GM10248 (cell line): ENCODE results near the gene NXPE3.

ENCODE experiments used
- CTCF ChIA-PET: fragments of 300-600 bp; sonication (Branson Sonifier 250); formaldehyde crosslinking; extraction: SDS; loops from one replicate; lab custom pipeline; 2021; ENCODE audit warnings: antibody characterized with exemption; lab: Yijun Ruan, JAX
- POLR2A ChIA-PET: fragments of 350-650 bp; sonication (Branson Sonifier 250); formaldehyde crosslinking; extraction: SDS; loops from one replicate; lab custom pipeline; 2020; ENCODE audit warnings: antibody characterized with exemption; lab: Yijun Ruan, JAX
- DNase-seq: peaks from one replicate; pipeline ENCODE4 v3.0.0; 2012; ENCODE audit errors: extremely low spot score
- CTCF ChIP-seq: IDR thresholded peaks from 2 replicates; pipeline ENCODE4 v1.5.1; 2012; ENCODE audit warnings: mild to moderate bottlenecking, low read depth; ENCODE audit errors: extremely low read depth, missing control alignments, control extremely low read depth

NXPE3 gene

GRCh38 chr3:101811875-101812274, 32.9 kb downstream of the NXPE3 start:
- POLR2A ChIA-PET = no interaction called here
- no peak for DNase-seq
- TF ChIP-seq CTCF = no peak
- CTCF ChIA-PET = interaction anchor here (1.0 to 16.3 kb wide), 9 partner anchors 10 to 414 kb away, joined by 3 to 443 read pairs (median 6); no protein-coding TSS in a partner anchor

GRCh38 chr3:101812895-101813294, 33.9 kb downstream of the NXPE3 start:
- no peak for TF ChIP-seq CTCF
- ChIA-PET CTCF (interaction anchor here (0.6 to 16.3 kb wide), 12 partner anchors 10 to 413 kb away, joined by 3 to 443 read pairs (median 5); no protein-coding TSS in a partner anchor), POLR2A (no interaction called here)
- no peak for DNase-seq

- peak; percentile 27 for DNase-seq
- ChIA-PET POLR2A (interaction anchor here (0.6 kb wide), 1 partner anchor 35 kb away, joined by 4 read pairs; the partner anchor contains the start of gene NFKBIZ), CTCF (interaction anchor here (0.7 to 16.3 kb wide), 36 partner anchors 9 to 424 kb away, joined by 3 to 443 read pairs (median 4); partner anchors contain the start of genes CEP97, NFKBIZ and NXPE3)
- peak; percentile 56 for TF ChIP-seq CTCF
Observed at GRCh38 chr3:101813817-101814440, 34.9 kb downstream of the NXPE3 start.

- CTCF ChIA-PET = interaction anchor here (0.9 to 16.3 kb wide), 24 partner anchors 8 to 423 kb away, joined by 3 to 443 read pairs (median 4); partner anchors contain the start of genes CEP97 and NXPE3
- POLR2A ChIA-PET = no interaction called here
Observed at GRCh38 chr3:101814835-101815234, 35.8 kb downstream of the NXPE3 start.

GRCh38 chr3:101816215-101817149, 37.5 kb downstream of the NXPE3 start:
- POLR2A ChIA-PET = interaction anchor here (0.9 to 3.0 kb wide), 2 partner anchors 11 to 33 kb away, joined by 5 to 10 read pairs; partner anchors contain the start of gene NFKBIZ
- CTCF ChIA-PET = interaction anchor here (0.6 to 3.1 kb wide), 9 partner anchors 8 to 413 kb away, joined by 3 to 24 read pairs (median 7); no protein-coding TSS in a partner anchor
- no peak for DNase-seq
- no peak for TF ChIP-seq CTCF

More at GRCh38 chr3:101814835-101815234, 35.8 kb downstream of the NXPE3 start:
- no peak for TF ChIP-seq CTCF
- no peak for DNase-seq

- peak; percentile 21 for DNase-seq
- POLR2A ChIA-PET = interaction anchor here (3.0 kb wide), 1 partner anchor 31 kb away, joined by 10 read pairs; the partner anchor contains the start of gene NFKBIZ
- CTCF ChIA-PET = interaction anchor here (1.1 to 3.1 kb wide), 11 partner anchors 10 to 412 kb away, joined by 3 to 24 read pairs (median 5); no protein-coding TSS in a partner anchor
- no peak for TF ChIP-seq CTCF
Observed at GRCh38 chr3:101817992-101818391, 39.0 kb downstream of the NXPE3 start.
